HG03039 (cell line): ENCODE measurements around the gene TBL2.
"Not testable (repeated sequence)": the region's sequence is repeated elsewhere in the genome, so short reads cannot be mapped to it uniquely, and the experiment has no call there.

Experiments
- ATAC-seq: cut with Tn5 transposase; IDR thresholded peaks from one replicate; pipeline ENCODE4 v1.9.1; 2021; ENCODE audit warnings: mild to moderate bottlenecking, moderate library complexity; ENCODE audit not compliant: unreplicated experiment

Gene TBL2, protein sequence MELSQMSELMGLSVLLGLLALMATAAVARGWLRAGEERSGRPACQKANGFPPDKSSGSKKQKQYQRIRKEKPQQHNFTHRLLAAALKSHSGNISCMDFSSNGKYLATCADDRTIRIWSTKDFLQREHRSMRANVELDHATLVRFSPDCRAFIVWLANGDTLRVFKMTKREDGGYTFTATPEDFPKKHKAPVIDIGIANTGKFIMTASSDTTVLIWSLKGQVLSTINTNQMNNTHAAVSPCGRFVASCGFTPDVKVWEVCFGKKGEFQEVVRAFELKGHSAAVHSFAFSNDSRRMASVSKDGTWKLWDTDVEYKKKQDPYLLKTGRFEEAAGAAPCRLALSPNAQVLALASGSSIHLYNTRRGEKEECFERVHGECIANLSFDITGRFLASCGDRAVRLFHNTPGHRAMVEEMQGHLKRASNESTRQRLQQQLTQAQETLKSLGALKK

GRCh38 chr7:73578342-73579128, at the start of gene TBL2:
Gene TBL2 (minus strand): TSS chr7:73578579. CDS start chr7:73578549, 30 bp downstream.
- ATAC-seq: peak; percentile 82

- ATAC-seq: no peak
Measured at GRCh38 chr7:73626814-73627213, 48.4 kb upstream of the TBL2 start.

DNA sequence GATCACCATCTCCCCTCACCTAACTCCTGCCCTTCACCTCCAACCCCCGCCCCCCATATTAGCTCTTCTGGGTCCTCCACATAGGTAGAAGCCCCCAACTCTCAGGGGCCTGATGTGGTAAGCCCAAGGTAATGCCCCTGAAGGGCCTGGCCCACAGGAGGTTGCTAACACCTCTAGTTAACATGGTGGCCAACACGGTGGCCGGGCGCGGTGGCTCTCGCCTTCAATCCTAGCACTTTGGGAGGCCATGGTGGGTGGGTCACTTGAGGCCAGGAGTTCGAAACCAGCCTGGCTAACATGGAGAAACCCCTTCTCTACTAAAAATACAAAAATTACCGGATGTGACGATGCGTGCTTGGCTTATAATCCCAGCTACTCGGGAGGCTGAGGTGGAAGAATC, 46.9 kb upstream of the TBL2 start:
- no peak for ATAC-seq

DNA sequence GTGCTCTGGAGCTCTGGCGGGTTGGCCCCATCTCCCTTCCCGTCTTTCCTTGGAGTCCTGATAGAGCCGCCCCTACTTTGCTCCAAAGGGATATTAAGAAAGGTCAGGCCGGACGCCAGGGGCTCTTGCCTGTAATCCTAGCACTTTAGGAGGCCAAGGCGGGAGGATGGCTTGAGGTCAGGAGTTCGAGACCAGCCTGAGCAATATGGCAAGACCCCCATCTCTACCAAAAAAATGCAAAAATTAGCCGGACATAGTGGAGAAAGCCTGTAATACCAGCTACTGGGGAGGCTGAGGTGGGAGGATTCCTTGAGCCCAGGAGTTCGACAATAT, 46.3 kb upstream of the TBL2 start:
- no peak for ATAC-seq

- ATAC-seq: no peak
Measured at GRCh38 chr7:73623798-73624668, 45.7 kb upstream of the TBL2 start, which contains the start of gene MLXIPL. Gene MLXIPL (minus strand): TSS chr7:73624522. CDS start chr7:73624492, 30 bp downstream.

GRCh38 chr7:73622909-73623797, 44.8 kb upstream of the TBL2 start:
- no peak for ATAC-seq

DNA sequence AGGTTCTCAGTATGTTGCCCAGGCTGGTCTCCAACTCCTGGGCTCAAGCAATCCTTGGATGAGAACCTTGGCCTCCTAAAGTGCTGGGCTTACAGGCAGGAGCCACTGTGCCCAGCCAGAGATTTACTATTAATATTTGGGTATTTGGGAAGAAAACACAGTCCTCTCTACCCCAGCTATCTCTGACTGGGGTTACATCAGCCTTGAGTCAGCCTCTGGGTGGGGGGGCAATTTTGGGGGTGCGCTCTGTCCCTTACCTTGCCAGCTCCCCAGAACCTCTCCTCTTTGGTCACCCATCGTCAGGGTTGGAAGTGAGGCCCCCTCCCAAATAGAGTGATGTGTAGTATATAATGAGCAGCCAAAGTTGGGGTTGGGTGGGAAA, 44.1 kb upstream of the TBL2 start:
- no peak for ATAC-seq

- ATAC-seq: no peak
Measured at GRCh38 chr7:73621168-73622063, 43.0 kb upstream of the TBL2 start.

- not testable (repeated sequence) for ATAC-seq
Measured at GRCh38 chr7:73619394-73619793, 41.0 kb upstream of the TBL2 start.

GRCh38 chr7:73618538-73618937, 40.2 kb upstream of the TBL2 start:
- no peak for ATAC-seq

GRCh38 chr7:73617520-73617919, 39.1 kb upstream of the TBL2 start:
- ATAC-seq: not testable (repeated sequence)

DNA sequence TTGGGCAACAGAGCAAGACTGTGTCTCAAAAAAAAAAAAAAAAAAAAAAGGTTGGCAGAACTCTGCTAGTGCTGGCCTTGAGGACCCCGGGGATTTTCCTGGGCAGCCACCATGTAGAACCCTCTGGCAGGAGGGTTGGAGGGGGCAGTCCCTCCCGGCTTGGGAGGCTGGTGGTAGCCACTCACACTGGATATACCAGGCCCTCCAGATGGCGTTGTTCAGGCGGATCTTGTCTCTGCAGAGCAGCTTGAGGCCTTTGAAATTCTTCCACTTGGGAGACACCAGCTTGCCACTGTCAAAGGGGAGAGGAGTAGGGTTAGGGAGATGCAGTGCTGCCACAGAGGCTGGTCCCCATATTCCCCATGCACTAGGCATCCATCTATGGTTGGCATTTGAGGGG, 37.5 kb upstream of the TBL2 start:
- ATAC-seq: no peak

GRCh38 chr7:73614937-73615336, 36.6 kb upstream of the TBL2 start:
- ATAC-seq: not testable (repeated sequence)

GRCh38 chr7:73613954-73614735, 35.8 kb upstream of the TBL2 start:
- no peak for ATAC-seq

DNA sequence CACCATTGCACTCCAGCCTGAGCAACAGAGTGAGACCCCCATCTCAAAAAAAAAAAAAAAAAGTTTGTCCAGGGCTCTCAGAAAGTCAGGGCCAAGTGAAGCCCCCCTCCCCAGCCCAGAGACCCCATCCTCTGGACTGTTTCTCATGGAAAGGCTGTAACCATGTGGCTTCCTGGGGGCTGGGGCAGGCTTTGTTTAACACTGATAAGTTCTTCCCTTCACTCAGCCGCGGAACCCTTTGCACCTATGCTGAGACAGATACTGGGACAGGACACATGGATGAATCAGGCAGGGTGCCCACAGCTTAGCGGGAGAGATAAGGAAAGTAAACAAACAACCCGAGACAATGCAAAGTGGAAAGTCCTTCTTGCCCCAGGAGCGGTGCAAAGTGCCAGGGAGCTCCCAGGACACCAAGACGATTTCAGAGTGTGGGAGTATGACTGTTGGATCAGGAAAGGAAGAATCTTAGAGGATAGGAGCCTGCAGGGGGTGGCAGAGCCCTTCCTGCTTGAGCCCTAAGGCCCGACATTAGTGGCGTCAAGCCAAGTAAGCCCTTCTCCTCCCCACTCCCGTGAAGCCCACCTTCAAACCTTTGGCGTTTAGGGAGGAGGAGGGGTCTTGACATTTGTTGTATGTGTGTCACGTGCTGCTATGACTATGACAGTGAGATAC, 34.4 kb upstream of the TBL2 start:
- ATAC-seq: no peak

DNA sequence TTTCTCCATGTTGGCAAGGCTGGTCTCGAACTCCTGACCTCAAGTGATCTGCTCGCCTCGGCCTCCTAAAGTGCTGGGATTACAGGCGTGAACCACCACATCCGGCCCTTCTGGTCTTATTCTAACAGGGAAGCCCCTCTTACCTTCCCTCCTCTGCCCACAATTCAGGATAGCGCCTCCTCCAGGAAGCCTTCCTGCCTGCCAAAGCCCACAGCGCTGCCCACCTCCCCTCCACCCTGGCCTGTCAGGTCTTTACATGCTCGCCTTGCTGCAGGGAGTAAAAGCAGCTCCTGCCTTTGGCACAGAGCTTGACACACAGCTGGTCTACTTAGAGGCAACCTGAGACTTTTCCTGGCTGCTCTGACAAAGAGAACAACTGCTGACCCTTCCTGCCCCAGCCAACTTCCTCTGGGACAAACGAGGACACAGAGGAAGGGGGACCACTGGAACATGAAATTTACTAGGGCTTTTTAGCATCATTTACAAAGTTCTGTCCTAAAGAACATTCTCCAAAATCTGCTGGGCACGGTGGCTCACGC, 32.7 kb upstream of the TBL2 start:
- no peak for ATAC-seq

DNA sequence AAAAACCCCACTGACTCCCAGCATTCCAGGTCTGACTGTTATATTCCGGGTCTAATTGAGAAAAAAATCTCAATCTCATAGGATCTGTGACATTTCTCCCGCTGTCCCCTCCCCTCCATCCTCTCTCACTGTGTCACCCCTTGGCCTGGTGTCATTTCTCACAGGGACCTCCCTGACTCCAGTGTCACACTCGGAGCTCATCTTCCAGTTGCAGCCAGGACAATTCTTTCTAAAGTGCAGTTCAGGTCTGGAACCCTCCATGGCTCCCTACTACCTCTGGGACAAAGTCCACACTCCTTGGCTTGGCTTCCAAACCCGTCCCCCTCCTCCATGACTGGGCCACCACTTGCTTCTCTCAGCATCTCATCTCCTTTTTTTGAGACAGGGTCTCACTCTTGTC, 31.7 kb upstream of the TBL2 start:
- ATAC-seq: no peak

DNA sequence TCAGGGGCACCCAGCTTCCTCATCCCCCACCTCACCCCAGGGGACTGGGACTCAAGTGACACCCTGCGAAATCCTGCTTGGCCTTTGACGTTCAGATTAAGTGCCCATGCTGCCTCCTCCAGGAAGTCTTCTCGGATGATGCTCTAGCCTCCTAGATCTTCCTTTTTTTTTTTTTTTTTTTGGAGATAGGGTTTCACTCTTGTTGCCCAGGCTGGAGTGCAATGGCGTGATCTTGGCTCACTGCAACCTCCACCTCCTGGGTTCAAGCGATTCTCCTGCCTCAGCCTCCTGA, 29.3 kb upstream of the TBL2 start:
- not testable (repeated sequence) for ATAC-seq
